H1 (cell line): ENCODE data around the gene ZFP90. TPM values are rescaled to one million over a fixed set of nuclear protein-coding genes. Genes with fewer than 3 reads are reported as not detected.

ENCODE experiments used
- CTCF ChIA-PET: fragments of 300-600 bp; sonication (Branson Sonifier 250); formaldehyde crosslinking; loops from one replicate; lab custom pipeline; 2021; ENCODE audit not compliant: partially characterized antibody; lab: Charles Lee
- POLR2A ChIA-PET: fragments of 300-600 bp; sonication (Branson Sonifier 250); formaldehyde crosslinking; loops from one replicate; lab custom pipeline; 2021; ENCODE audit warnings: inconsistent platforms; ENCODE audit not compliant: partially characterized antibody; lab: Charles Lee
- DNase-seq, 2 experiments: peaks; one replicate each; pipeline versions ENCODE4 v3.0.0 to v3.0.0-alpha.2; 2010 to 2022; ENCODE audit warnings: low spot score in 2 of 2, low read depth in 1 of 2, mixed read lengths in 1 of 2
- FAIRE-seq: peaks from 2 replicates; lab custom pipeline; 2011; peaks lifted over from hg19 to GRCh38; lab: Jason Lieb, UNC
- H2AFZ ChIP-seq: 2 replicates; pipeline ENCODE4 v1.8.1; 2012; ENCODE audit warnings: low read length, inconsistent platforms
- H2AK5ac ChIP-seq: 2 replicates; pipeline ENCODE4 v1.6.1; 2013; ENCODE audit warnings: low read depth, low read length
- H2BK120ac ChIP-seq: replicated peaks from 2 replicates; pipeline ENCODE3; 2013; ENCODE audit warnings: low read depth, low read length, inconsistent platforms
- H2BK12ac ChIP-seq: 2 replicates; pipeline ENCODE4 v1.6.1; 2013; ENCODE audit warnings: low read depth, low read length
- H2BK15ac ChIP-seq: 2 replicates; pipeline ENCODE4 v1.6.1; 2013; ENCODE audit warnings: low read length
- H2BK20ac ChIP-seq: 2 replicates; pipeline ENCODE4 v1.6.1; 2013; ENCODE audit warnings: low read length
- H2BK5ac ChIP-seq: 2 replicates; pipeline ENCODE4 v1.6.1; 2013; ENCODE audit warnings: low read depth, low read length
- H3K14ac ChIP-seq: 2 replicates; pipeline ENCODE4 v1.6.1; 2013; ENCODE audit warnings: inconsistent platforms; ENCODE audit not compliant: insufficient read length
- H3K18ac ChIP-seq: 2 replicates; pipeline ENCODE4 v1.6.1; 2013; ENCODE audit warnings: low read length; ENCODE audit errors: extremely low read depth
- H3K23ac ChIP-seq: 2 replicates; pipeline ENCODE4 v1.6.1; 2013; ENCODE audit warnings: inconsistent platforms; ENCODE audit not compliant: insufficient read length
- H3K23me2 ChIP-seq: 2 replicates; pipeline ENCODE4 v1.6.1; 2013; ENCODE audit warnings: low read depth, low read length
- H3K27ac ChIP-seq: 2 replicates; pipeline ENCODE4 v1.6.1; 2011; ENCODE audit warnings: low read depth, low read length, inconsistent platforms
- H3K27me3 ChIP-seq, 4 experiments: replicated peaks in 1 of 4; 1 replicate in 1 of 4; 2 replicates in 3 of 4; pipeline versions ENCODE4 v1.6.1 to v1.8.1; 2011 to 2013; ENCODE audit warnings: low read length in 3 of 4, mild to moderate bottlenecking in 3 of 4, inconsistent platforms in 2 of 4, mixed read lengths in 2 of 4, moderate library complexity in 1 of 4; ENCODE audit not compliant: control insufficient read depth in 3 of 4, insufficient read depth in 3 of 4; ENCODE audit errors: extremely low read depth in 1 of 4
- H3K36me3 ChIP-seq, 4 experiments: 2 replicates each; pipeline versions ENCODE4 v1.6.1 to v1.8.1; 2011 to 2013; ENCODE audit warnings: mild to moderate bottlenecking in 4 of 4, low read length in 3 of 4, moderate library complexity in 2 of 4, control low read depth in 1 of 4, inconsistent platforms in 1 of 4; ENCODE audit not compliant: insufficient read depth in 4 of 4, control insufficient read depth in 2 of 4
- H3K4ac ChIP-seq: replicated peaks from 2 replicates; pipeline ENCODE3; 2013; ENCODE audit warnings: low read length, low read depth, mixed read lengths, inconsistent platforms; ENCODE audit not compliant: insufficient read length
- H3K4me1 ChIP-seq, 4 experiments: replicated peaks in 1 of 4; 1 replicate in 1 of 4; 2 replicates in 3 of 4; pipeline versions ENCODE4 v1.6.1 to v1.8.1; 2011 to 2013; ENCODE audit warnings: low read length in 3 of 4, inconsistent platforms in 2 of 4, mixed read lengths in 1 of 4; ENCODE audit not compliant: insufficient read depth in 4 of 4, control insufficient read depth in 3 of 4
- H3K4me2 ChIP-seq, 2 experiments: 2 replicates each; pipeline versions ENCODE4 v1.6.1 to v1.8.1; 2011 to 2013; ENCODE audit warnings: low read depth in 2 of 2, low read length in 2 of 2, control low read depth in 1 of 2, inconsistent platforms in 1 of 2, mild to moderate bottlenecking in 1 of 2; ENCODE audit not compliant: insufficient read depth in 1 of 2
- H3K4me3 ChIP-seq, 4 experiments: fragments of 200-600, 300-600 bp in 1 of 4; sonication (generic), shearing (Covaris generic), sonication (Bioruptor Twin) in 1 of 4; 2 replicates each; pipeline versions ENCODE4 v1.5.1 to v1.8.1; 2011 to 2016; ENCODE audit warnings: low read length in 4 of 4, low read depth in 3 of 4, control low read depth in 2 of 4, inconsistent platforms in 2 of 4, mild to moderate bottlenecking in 2 of 4, mixed read lengths in 1 of 4, moderate library complexity in 1 of 4; ENCODE audit not compliant: insufficient read depth in 2 of 4; ENCODE audit errors: extremely low read depth in 1 of 4
- H3K56ac ChIP-seq: replicated peaks from 2 replicates; pipeline ENCODE3; 2013; ENCODE audit warnings: low read depth, mild to moderate bottlenecking, mixed read lengths, low read length, inconsistent platforms; ENCODE audit not compliant: insufficient read length
- H3K79me1 ChIP-seq: 2 replicates; pipeline ENCODE4 v1.6.1; 2013; ENCODE audit warnings: low read depth, low read length, control low read depth
- H3K79me2 ChIP-seq, 2 experiments: 2 replicates each; pipeline versions ENCODE4 v1.6.1 to v1.8.1; 2012 to 2013; ENCODE audit warnings: low read length in 2 of 2, mild to moderate bottlenecking in 2 of 2, inconsistent platforms in 1 of 2; ENCODE audit not compliant: insufficient read depth in 2 of 2, control insufficient read depth in 1 of 2
- H3K9ac ChIP-seq, 4 experiments: replicated peaks in 1 of 4; 1 replicate in 1 of 4; 2 replicates in 3 of 4; pipeline versions ENCODE4 v1.6.1 to v1.8.1; 2011 to 2013; ENCODE audit warnings: low read depth in 3 of 4, low read length in 3 of 4, control low read depth in 2 of 4, mild to moderate bottlenecking in 2 of 4, moderate library complexity in 2 of 4, inconsistent platforms in 1 of 4; ENCODE audit errors: extremely low read depth in 1 of 4
- H3K9me3 ChIP-seq, 2 experiments: 2 replicates each; pipeline versions ENCODE4 v1.6.1 to v1.8.1; 2012 to 2013; ENCODE audit warnings: mild to moderate bottlenecking in 2 of 2, moderate library complexity in 2 of 2, control low read depth in 1 of 2, inconsistent platforms in 1 of 2, low read depth in 1 of 2, low read length in 1 of 2, mixed read lengths in 1 of 2; ENCODE audit not compliant: insufficient read depth in 2 of 2
- H4K20me1 ChIP-seq, 2 experiments: replicated peaks in 1 of 2; 2 replicates each; pipeline versions ENCODE3 to v1.8.1; 2011 to 2013; ENCODE audit warnings: inconsistent platforms in 2 of 2, low read length in 2 of 2, mild to moderate bottlenecking in 1 of 2; ENCODE audit not compliant: insufficient read depth in 2 of 2, control insufficient read depth in 1 of 2
- H4K5ac ChIP-seq: 2 replicates; pipeline ENCODE4 v1.6.1; 2013; ENCODE audit warnings: low read length, low read depth, mixed read lengths, inconsistent platforms; ENCODE audit not compliant: insufficient read length
- H4K8ac ChIP-seq: 2 replicates; pipeline ENCODE4 v1.8.0; 2013; ENCODE audit warnings: mild to moderate bottlenecking, moderate library complexity, low read length, inconsistent platforms; ENCODE audit not compliant: insufficient read depth; ENCODE audit errors: extremely low read depth
- H4K91ac ChIP-seq: replicated peaks from 2 replicates; pipeline ENCODE3; 2013; ENCODE audit warnings: low read length, mixed read lengths, inconsistent platforms; ENCODE audit not compliant: insufficient read length
- BACH1 ChIP-seq: IDR thresholded peaks from 2 replicates; pipeline ENCODE4 v1.6.1; 2012; ENCODE audit warnings: low read length, improper control_type of control experiment
- BCL11A ChIP-seq, 2 experiments: IDR thresholded peaks; one replicate each; pipeline ENCODE4 v1.6.1; 2011; ENCODE audit warnings: low read depth in 2 of 2, low read length in 2 of 2, mild to moderate bottlenecking in 2 of 2
- BRCA1 ChIP-seq: IDR thresholded peaks from 2 replicates; pipeline ENCODE4 v1.6.1; 2012; ENCODE audit warnings: low read depth, low read length, improper control_type of control experiment
- CTCF ChIP-seq, 3 experiments: IDR thresholded peaks; 1 replicate in 2 of 3; 2 replicates in 1 of 3; pipeline versions ENCODE4 v1.5.1 to v1.6.1; 2011; ENCODE audit warnings: low read length in 3 of 3, mild to moderate bottlenecking in 3 of 3, inconsistent platforms in 2 of 3, low read depth in 1 of 3, moderate library complexity in 1 of 3; ENCODE audit not compliant: insufficient read depth in 1 of 3; ENCODE audit errors: control extremely low read depth in 1 of 3
- JUND ChIP-seq: IDR thresholded peaks from 2 replicates; pipeline ENCODE4 v1.6.1; 2011; ENCODE audit warnings: mild to moderate bottlenecking, improper control_type of control experiment, low read length
- MAFK ChIP-seq: IDR thresholded peaks from 2 replicates; pipeline ENCODE4 v1.6.1; 2012; ENCODE audit warnings: low read depth, mild to moderate bottlenecking, improper control_type of control experiment, low read length
- POLR2AphosphoS5 ChIP-seq: IDR thresholded peaks from 2 replicates; pipeline ENCODE4 v1.6.1; 2011; ENCODE audit warnings: low read depth, low read length
- RNF2 ChIP-seq: fragments of 200-900, 300-1000 bp; sonication (generic); IDR thresholded peaks from 2 replicates; pipeline ENCODE4 v1.7.1; 2016; ENCODE audit warnings: borderline replicate concordance, low read depth, mild to moderate bottlenecking, antibody characterized with exemption, low read length; ENCODE audit not compliant: poor library complexity, severe bottlenecking; ENCODE audit errors: missing control alignments
- SAP30 ChIP-seq: fragments of 300-600 bp; sonication (generic); IDR thresholded peaks from 2 replicates; pipeline ENCODE4 v1.7.1; 2012; ENCODE audit warnings: low read length, moderate library complexity, mild to moderate bottlenecking, inconsistent platforms; ENCODE audit not compliant: insufficient read depth, insufficient replicate concordance
- SP1 ChIP-seq: IDR thresholded peaks from 2 replicates; pipeline ENCODE4 v1.6.1; 2011; ENCODE audit warnings: low read depth, low read length
- TCF12 ChIP-seq: IDR thresholded peaks from 2 replicates; pipeline ENCODE4 v1.6.1; 2011; ENCODE audit warnings: low read depth, mild to moderate bottlenecking, low read length
- WGBS, 2 experiments: shearing (Covaris generic) in 1 of 2; methylation state at CpG; one replicate each; pipeline versions ENCODE4 v1.1.6 to v1.1.7; 2013 to 2015; ENCODE audit warnings: low lambda C conversion rate in 2 of 2, mixed read lengths in 2 of 2, inconsistent platforms in 1 of 2, low coverage in 1 of 2, missing lambda C conversion rate in 1 of 2; ENCODE audit not compliant: insufficient replicate concordance in 2 of 2, insufficient coverage in 1 of 2, insufficient read length in 1 of 2; ENCODE audit errors: extremely low coverage in 1 of 2, missing lambda C conversion rate in 1 of 2; 5-methylcytosine and 5-hydroxymethylcytosine counted together
- polyA plus RNA-seq, 7 experiments: library from polyadenylated mRNA; depleted of rRNA in 3 of 7; stranded (reverse) in 5 of 7; unstranded in 2 of 7; fragments of >200 nt in 5 of 7; fragments of 200-250 nt in 2 of 7; gene quantifications; 1 replicate in 5 of 7; 2 replicates in 1 of 7; 4 replicates in 1 of 7; pipeline versions ENCODE4 v1.2.1 to v1.2.3, GENCODE V29; 2011 to 2013; ENCODE audit warnings: missing spikeins in 2 of 7, mixed read lengths in 2 of 7
- total RNA-seq: library from RNA; stranded (reverse); fragmentation: NEBNext Ultra II Directional; extraction: Animal tissue kit (Norgen Biotek cat#: 25700); gene quantifications from 2 replicates; pipeline ENCODE4 v1.2.1, GENCODE V29; 2021

ZFP90 gene
- total and polyA plus RNA-seq, 2 of the 8 experiments (the other 6 are each of a cell fraction or from before 2014, with no cell fraction given): 10.3 to 19.1 TPM

GRCh38 chr16:68605746-68606145 lies 66.7 kb downstream of the ZFP90 start:
- Histone ChIP-seq H3K27ac (no peak overlapping the region), H2BK12ac (no peak overlapping the region), H3K56ac (no peak overlapping the region), H2AFZ (no peak overlapping the region), H4K5ac (no peak overlapping the region), H2BK5ac (no peak overlapping the region; the same call in 1 of the 2 replicates), H3K14ac (no peak overlapping the region), H3K9me3 (no peaks in the 10 kb centered on the region), H3K27me3 (no peaks in the 10 kb centered on the region), H4K20me1 (no peaks in the 10 kb centered on the region)
- 90% methylated on average over 5 of the region's 5 CpGs; no CpG with 5 or more reads in 1 of the 2 experiments for WGBS, 2 experiments
- CTCF ChIA-PET: interaction anchor here (1.4 to 1.7 kb wide), 2 partner anchors 9 to 15 kb away, joined by 3 to 12 read pairs; no protein-coding TSS in a partner anchor
- TF ChIP-seq RNF2 (no peak), TCF12 (no peak), CTCF (IDR thresholded peaks at IDR 0.05; ENCODE audit: control extremely low read depth in 1 of 3, insufficient read depth in 1 of 3, low read depth in 1 of 3, low read length in 3 of 3) (no peak), SP1 (no peak), SAP30 (no peak), MAFK (no peak), BCL11A (IDR thresholded peaks at IDR 0.05; ENCODE audit: low read depth in 2 of 2, low read length in 2 of 2) (no peak), BACH1 (no peak), JUND (no peak), POLR2AphosphoS5 (no peak), BRCA1 (no peak)
- TF ChIP-seq, all 59 proteins: peak for 0
- POLR2A ChIA-PET: interaction anchor here (0.6 to 2.8 kb wide), 3 partner anchors 33 to 75 kb away, joined by 3 to 11 read pairs (median 3); partner anchors contain the start of gene CDH3
- Histone ChIP-seq H3K23me2 (no peaks in the 10 kb centered on the region), H3K18ac (no peak overlapping the region), H2AK5ac (no peak overlapping the region), H4K91ac (no peak overlapping the region), H4K8ac (no peak overlapping the region), H3K4me3 (no peak overlapping the region), H2BK15ac (no peak overlapping the region), H3K4me1 (peaks cover 0 to 3% (median 0%) of the 10 kb centered on the region in 4 experiments; a peak in 2 of 7 replicates), H3K4ac (no peak overlapping the region), H3K79me2 (no peaks in the 10 kb centered on the region), H3K36me3 (no peaks in the 10 kb centered on the region), H2BK20ac (no peak overlapping the region), H3K79me1 (no peaks in the 10 kb centered on the region), H2BK120ac (no peak overlapping the region), H3K9ac (no peak overlapping the region), H3K23ac (no peak overlapping the region), H3K4me2 (no peak overlapping the region)
- no peak for DNase-seq
- no peak for FAIRE-seq
